T follicular helper cell (primary cell): ENCODE data around the gene COG6.

Experiments
- DNase-seq: peaks from one replicate; pipeline ENCODE4 v3.0.0-alpha.2; 2020; ENCODE audit warnings: low read depth

Gene COG6

GRCh38 chr13:39682310-39682709 lies 26.8 kb downstream of the COG6 start:
- DNase-seq: no peak

- no peak for DNase-seq
Measured at GRCh38 chr13:39682788-39683187, 27.3 kb downstream of the COG6 start.

GRCh38 chr13:39684531-39685137 lies 29.2 kb downstream of the COG6 start:
- DNase-seq: no peak

- no peak for DNase-seq
Measured at GRCh38 chr13:39685652-39686051, 30.2 kb downstream of the COG6 start.

- no peak for DNase-seq
Measured at GRCh38 chr13:39688278-39688677, 32.8 kb downstream of the COG6 start.

- no peak for DNase-seq
Measured at GRCh38 chr13:39688699-39689405, 33.4 kb downstream of the COG6 start.

- no peak for DNase-seq
Measured at GRCh38 chr13:39692660-39693438, 37.4 kb downstream of the COG6 start.

- DNase-seq: no peak
Measured at GRCh38 chr13:39699274-39699673, 43.8 kb downstream of the COG6 start.

GRCh38 chr13:39712626-39713025 lies 57.2 kb downstream of the COG6 start:
- no peak for DNase-seq

GRCh38 chr13:39729156-39729555 lies 73.7 kb downstream of the COG6 start:
- no peak for DNase-seq

- DNase-seq: no peak
Measured at GRCh38 chr13:39734952-39735351, 79.5 kb downstream of the COG6 start.

GRCh38 chr13:39737047-39737446 lies 81.6 kb downstream of the COG6 start:
- DNase-seq: no peak

GRCh38 chr13:39740761-39741160 lies 85.3 kb downstream of the COG6 start:
- DNase-seq: no peak

GRCh38 chr13:39748961-39749360 lies 93.5 kb downstream of the COG6 start:
- DNase-seq: no peak

- DNase-seq: no peak
Measured at GRCh38 chr13:39749528-39749927, 94.1 kb downstream of the COG6 start.

GRCh38 chr13:39751805-39752204 lies 96.3 kb downstream of the COG6 start:
- DNase-seq: no peak

GRCh38 chr13:39760521-39760920 lies 105.1 kb downstream of the COG6 start:
- DNase-seq: no peak

- DNase-seq: no peak
Measured at GRCh38 chr13:39765801-39766463, 110.5 kb downstream of the COG6 start.

- DNase-seq: no peak
Measured at GRCh38 chr13:39766464-39767158, 111.1 kb downstream of the COG6 start.

- DNase-seq: no peak
Measured at GRCh38 chr13:39767791-39768517, 112.5 kb downstream of the COG6 start.

- no peak for DNase-seq
Measured at GRCh38 chr13:39768962-39769361, 113.5 kb downstream of the COG6 start.
